Right lobe of liver (tissue), 6 donors: ENCODE results near the gene JADE3. TPM values are rescaled to one million over a fixed set of nuclear protein-coding genes. Genes with fewer than 3 reads are reported as not detected.
A peak's percentile ranks its signal among the peaks of the same experiment; 100 is the strongest.

ENCODE experiments used
- ATAC-seq, 4 donors: fragments of 200-7000 bp; cut with Tn5 transposase; one replicate each; pipeline ENCODE4 v1.9.1; 2020; ENCODE audit warnings: mild to moderate bottlenecking in 4 of 4, moderate library complexity in 4 of 4
- DNase-seq, 3 donors: peaks; one replicate each; pipeline ENCODE4 v3.0.0-alpha.2; 2020
- H3K27ac ChIP-seq, 3 donors: fragments of 200-600 bp; one replicate each; pipeline ENCODE4 v1.8.0; 2022
- H3K27me3 ChIP-seq, 2 donors: fragments of 200-600 bp; one replicate each; pipeline ENCODE4 v1.8.0; 2022
- H3K36me3 ChIP-seq, 4 donors: fragments of 200-600 bp; sonication (generic) in 1 of 4; one replicate each; pipeline versions ENCODE4 v1.5.1 to v1.8.0; 2017 to 2022; ENCODE audit warnings: control low read depth in 1 of 4
- H3K4me1 ChIP-seq, 4 donors: fragments of 200-600 bp; sonication (generic) in 1 of 4; one replicate each; pipeline versions ENCODE4 v1.5.1 to v1.8.0; 2017 to 2022; ENCODE audit warnings: control low read depth in 1 of 4
- H3K4me3 ChIP-seq, 3 donors: fragments of 200-600 bp; one replicate each; pipeline ENCODE4 v1.8.0; 2022
- H3K9me3 ChIP-seq, 4 donors: fragments of 200-600 bp; sonication (generic) in 1 of 4; one replicate each; pipeline versions ENCODE4 v1.5.1 to v1.8.0; 2017 to 2022; ENCODE audit warnings: control low read depth in 1 of 4
- CTCF ChIP-seq, 4 donors: fragments of 200-600 bp in 3 of 4; fragments of 450-650 bp in 1 of 4; IDR thresholded peaks; one replicate each; pipeline versions ENCODE4 v1.5.1 to v1.8.0; 2016 to 2022; ENCODE audit warnings: antibody characterized with exemption in 4 of 4, mild to moderate bottlenecking in 2 of 4
- POLR2A ChIP-seq: fragments of 450-650 bp; IDR thresholded peaks from one replicate; pipeline ENCODE4 v1.6.1; 2017; ENCODE audit warnings: antibody characterized with exemption, mild to moderate bottlenecking
- WGBS: methylation state at CpG from one replicate; pipeline ENCODE4 v1.1.6; 2018; ENCODE audit warnings: low coverage, low lambda C conversion rate; ENCODE audit not compliant: insufficient coverage; ENCODE audit errors: missing lambda C conversion rate; 5-methylcytosine and 5-hydroxymethylcytosine counted together
- intact Hi-C, 2 donors: fragments of 100-400 bp; cut with DNase I; formaldehyde crosslinking; loops; one replicate each; pipeline versions ENCODE4 v1.11.2 to v1.14.1; 2022
- total RNA-seq, 6 experiments: library from RNA; depleted of rRNA in 2 of 6; stranded (reverse); fragments of >200 nt in 2 of 6; fragmentation: NEBNext Ultra II Directional in 3 of 6; extraction: Animal tissue kit (Norgen Biotek cat#: 25700) in 3 of 6; gene quantifications; one replicate each; pipeline versions ENCODE4 v1.1.0 to v1.2.4, GENCODE V29; 2016 to 2023
- donor health status: DM: no; HTN: yes; CAD: no.
- donor health status: DM: no; HTN: no; CAD: no.
- donor health status: DM: no; HTN: no; CAD: no.
- donor health status: DM: no; HTN: yes; CAD: no.
- donor health status: DM: no; HTN: yes; CAD: no.

JADE3 gene
- total RNA-seq, 6 experiments from 2014 or later: 6.5 to 10.1 (median 9.1) TPM

- intact Hi-C loops: no loop called here
These were observed 8.6 kb upstream of the JADE3 start for GRCh38 chrX:46903458-46904242.

GRCh38 chrX:46904626-46905025, 7.6 kb upstream of the JADE3 start:
- H3K4me1 ChIP-seq: no peaks in the 10 kb centered on the region
- WGBS: 64% methylated on average over 2 of the region's 2 CpGs

More at GRCh38 chrX:46903458-46904242, 8.6 kb upstream of the JADE3 start:
- H3K4me3 ChIP-seq: peak overlapping the region; percentile 31 to 43 (median 41)
- no peaks in the 10 kb centered on the region for H3K36me3 ChIP-seq
- TF ChIP-seq POLR2A: no peak
- peak; percentile 51 to 69 (median 66) for TF ChIP-seq CTCF (IDR thresholded peaks at IDR 0.05)
- WGBS: 20% methylated on average over 7 of the region's 14 CpGs
- peak; percentile 85 to 88 (median 86) for DNase-seq
- H3K27ac ChIP-seq: no peak overlapping the region
- ATAC-seq: peak; percentile 99
- no peaks in the 10 kb centered on the region for H3K9me3 ChIP-seq
- H3K4me1 ChIP-seq: no peaks in the 10 kb centered on the region
- no peaks in the 10 kb centered on the region for H3K27me3 ChIP-seq

GRCh38 chrX:46910415-46910814, 1.8 kb upstream of the JADE3 start:
- Histone ChIP-seq H3K9me3 (no peaks in the 10 kb centered on the region), H3K4me3 (no peak overlapping the region), H3K27me3 (no peaks in the 10 kb centered on the region), H3K36me3 (no peaks in the 10 kb centered on the region), H3K27ac (no peak overlapping the region), H3K4me1 (no peaks in the 10 kb centered on the region)
- ATAC-seq (no peak), DNase-seq (no peak)
- 81% methylated on average over 3 of the region's 3 CpGs for WGBS
- intact Hi-C loops: no loop called here
- TF ChIP-seq CTCF (IDR thresholded peaks at IDR 0.05) (no peak), POLR2A (no peak)

More at GRCh38 chrX:46904626-46905025, 7.6 kb upstream of the JADE3 start:
- H3K4me3 ChIP-seq: no peak overlapping the region
- H3K36me3 ChIP-seq: no peaks in the 10 kb centered on the region
- H3K9me3 ChIP-seq: no peaks in the 10 kb centered on the region
- ATAC-seq (no peak), DNase-seq (no peak)
- TF ChIP-seq POLR2A (no peak), CTCF (IDR thresholded peaks at IDR 0.05) (no peak)
- no peaks in the 10 kb centered on the region for H3K27me3 ChIP-seq
- intact Hi-C loops: no loop called here
- no peak overlapping the region for H3K27ac ChIP-seq

GRCh38 chrX:46912603-46913491, 626 bp downstream of the JADE3 start:
- Histone ChIP-seq H3K27ac (peak overlapping the region; percentile 47 to 70 (median 68)), H3K9me3 (no peaks in the 10 kb centered on the region), H3K36me3 (no peaks in the 10 kb centered on the region), H3K27me3 (no peaks in the 10 kb centered on the region), H3K4me1 (peaks cover 0 to 7% (median under 1%) of the 10 kb centered on the region in 4 donors), H3K4me3 (peak overlapping the region; percentile 56 to 70 (median 64))
- peak; percentile 50 to 63 (median 59) for ATAC-seq
- intact Hi-C loops: no loop called here
- DNase-seq: peak; percentile 53 to 71 (median 54)
- 48% methylated on average over 21 of the region's 109 CpGs for WGBS
- TF ChIP-seq CTCF (IDR thresholded peaks at IDR 0.05) (peak; percentile 27 to 46 (median 40)), POLR2A (no peak)
